IPS-NIHi11 (cell line): ENCODE data around the gene CUBN.
"Not testable (repeated sequence)": the region's sequence is repeated elsewhere in the genome, so short reads cannot be mapped to it uniquely, and the experiment has no call there.

Source experiments
- DNase-seq: peaks from one replicate; pipeline ENCODE4 v3.0.0; 2012; ENCODE audit warnings: mixed read lengths, low spot score

CUBN gene

GRCh38 chr10:16867556-16867955 is 262.1 kb downstream of the CUBN start:
- DNase-seq: peak; percentile 26

DNA sequence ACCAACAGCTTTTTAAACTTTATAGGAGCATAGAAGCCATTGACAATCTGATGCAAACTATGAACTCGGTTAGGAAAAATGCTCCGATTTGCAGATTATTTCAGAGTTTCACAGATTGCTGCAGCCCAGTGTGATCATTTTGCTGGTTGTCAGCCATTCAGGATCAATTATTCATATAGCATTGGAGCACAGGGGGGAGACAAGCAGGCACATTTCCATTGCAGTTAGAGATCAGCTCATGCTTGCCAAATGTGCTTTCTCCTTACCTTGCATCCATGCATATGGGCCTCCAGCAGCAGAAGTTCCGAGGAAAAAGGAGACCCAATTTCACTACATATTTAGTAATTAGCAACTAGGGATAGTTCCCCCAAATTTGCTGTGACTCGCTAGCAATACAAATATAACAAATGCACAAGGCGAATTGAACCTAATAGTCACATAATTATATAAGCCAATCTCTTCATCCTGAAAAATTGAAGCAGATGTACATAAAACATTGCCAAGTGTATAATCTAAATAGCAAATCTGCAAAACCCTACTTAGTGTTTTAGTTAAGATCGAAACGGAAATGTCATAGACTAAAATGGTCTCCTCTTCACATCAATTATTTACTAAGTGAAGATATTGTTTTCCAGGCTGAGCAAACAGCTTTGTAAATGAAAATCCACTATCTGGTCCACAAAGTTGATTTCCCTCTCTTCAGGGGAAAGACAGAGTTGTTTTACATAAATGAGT is 262.9 kb downstream of the CUBN start:
- no peak for DNase-seq

GRCh38 chr10:16865766-16866165 is 263.8 kb downstream of the CUBN start:
- no peak for DNase-seq

DNA sequence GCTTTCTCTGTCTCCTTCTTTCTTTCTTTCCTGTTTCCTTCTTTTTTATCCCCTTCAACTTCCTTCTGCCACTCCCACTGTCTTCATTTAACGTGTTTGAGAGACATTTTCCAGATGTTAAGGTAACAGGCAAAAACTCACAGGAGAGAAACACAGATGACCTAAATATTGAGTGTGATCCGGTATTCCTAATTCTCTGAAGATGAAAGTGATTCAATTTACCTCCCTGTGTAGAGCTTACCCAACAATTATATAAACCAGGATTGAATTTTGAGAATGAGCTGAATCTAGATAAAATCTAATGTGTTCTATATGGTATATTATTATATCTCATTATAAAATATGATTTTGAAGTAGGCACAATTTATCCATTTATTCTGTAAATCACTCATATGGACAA is 265.8 kb downstream of the CUBN start:
- no peak for DNase-seq

- DNase-seq: no peak
Measured at GRCh38 chr10:16857419-16857818, 272.2 kb downstream of the CUBN start.

- DNase-seq: peak; percentile 30
Measured at GRCh38 chr10:16856567-16856966, 273.0 kb downstream of the CUBN start.

- DNase-seq: no peak
Measured at GRCh38 chr10:16856092-16856491, 273.5 kb downstream of the CUBN start.

DNA sequence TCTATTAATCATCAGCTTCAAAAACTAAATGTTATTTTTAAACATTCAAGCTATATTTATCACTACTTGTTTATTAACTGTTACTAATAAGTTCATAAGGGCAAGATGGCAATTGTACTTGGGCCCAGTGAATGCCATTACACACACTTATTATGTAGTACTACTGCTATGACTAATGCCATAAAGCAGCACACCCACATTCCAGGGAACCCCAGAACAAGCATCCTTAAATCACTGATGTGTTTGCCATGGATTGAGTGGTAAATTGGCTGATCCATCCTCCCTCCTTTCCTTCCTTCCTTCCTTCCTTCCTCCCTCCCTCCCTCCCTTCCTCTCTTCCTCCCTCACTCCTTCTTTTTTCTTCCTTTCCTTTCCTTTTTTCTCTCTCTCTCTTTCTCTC is 275.0 kb downstream of the CUBN start:
- no peak for DNase-seq

GRCh38 chr10:16853809-16854208 is 275.8 kb downstream of the CUBN start:
- DNase-seq: no peak

GRCh38 chr10:16853201-16853600 is 276.4 kb downstream of the CUBN start:
- peak; percentile 33 for DNase-seq

DNA sequence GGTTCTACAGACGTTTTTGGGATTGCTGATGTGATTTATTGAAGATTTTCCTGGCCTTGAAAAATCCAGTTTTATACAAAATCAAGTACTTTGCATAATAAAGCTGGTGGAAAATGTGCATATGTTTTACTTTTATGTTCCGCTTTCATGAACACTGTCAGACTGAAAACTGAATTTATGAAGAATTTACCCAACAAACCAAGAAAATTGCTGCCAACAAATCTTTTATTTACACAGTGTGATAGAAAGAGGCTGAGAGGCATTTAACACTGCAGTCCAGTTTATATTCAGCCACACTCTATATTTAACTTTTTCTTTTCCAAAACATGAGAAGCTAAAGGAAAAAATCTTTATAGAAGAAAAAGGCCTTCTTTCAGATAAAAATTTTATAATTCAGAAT is 277.0 kb downstream of the CUBN start:
- no peak for DNase-seq

DNA sequence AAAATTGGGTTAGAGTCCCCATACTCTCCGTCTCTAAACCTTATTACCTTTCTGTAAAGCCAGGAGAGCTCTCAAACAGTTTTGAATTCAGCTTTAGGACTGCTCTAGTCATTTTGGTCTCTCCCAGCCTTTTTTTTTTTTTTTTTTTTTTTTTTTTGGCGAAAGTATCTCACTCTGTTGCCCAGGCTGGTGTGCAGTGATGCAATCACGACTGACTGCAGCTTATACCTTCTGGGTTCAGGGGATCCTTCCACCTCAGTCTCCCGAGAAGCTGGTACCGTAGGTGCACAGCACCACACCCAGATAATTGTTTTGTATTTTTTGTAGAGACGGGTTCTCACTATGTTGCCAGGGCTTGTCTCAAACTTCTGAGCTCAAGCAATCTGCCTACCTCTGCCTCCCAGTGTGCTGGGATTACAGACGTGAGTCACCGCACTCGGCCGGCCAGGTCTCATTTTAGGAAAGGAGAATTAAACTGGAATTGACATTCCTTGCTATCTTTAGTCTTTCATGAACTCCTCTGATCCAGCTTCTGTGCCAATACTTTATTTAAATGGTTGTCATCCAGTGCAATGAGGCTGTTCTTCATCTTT is 281.0 kb downstream of the CUBN start:
- no peak for DNase-seq

- no peak for DNase-seq
Measured at GRCh38 chr10:16847644-16848043, 282.0 kb downstream of the CUBN start.

DNA sequence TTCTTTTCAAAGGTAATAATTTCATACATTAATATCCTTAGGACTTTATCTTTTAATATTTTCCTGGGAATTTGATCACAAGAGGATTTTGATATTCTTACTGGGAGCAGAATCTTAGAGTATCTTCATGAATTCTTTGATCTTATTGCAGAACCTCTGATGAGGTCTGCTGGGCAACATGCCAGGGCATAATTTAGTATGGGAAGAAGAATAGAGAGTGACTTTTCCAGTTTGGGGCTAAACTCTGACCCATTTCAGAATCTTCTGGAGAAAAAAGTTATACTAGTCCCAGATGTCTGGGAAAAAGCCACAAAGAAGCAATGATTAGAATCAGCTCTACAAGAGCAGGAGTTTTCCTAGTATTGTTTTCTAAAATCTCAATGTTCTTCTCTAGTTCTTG is 284.4 kb downstream of the CUBN start:
- DNase-seq: no peak

DNA sequence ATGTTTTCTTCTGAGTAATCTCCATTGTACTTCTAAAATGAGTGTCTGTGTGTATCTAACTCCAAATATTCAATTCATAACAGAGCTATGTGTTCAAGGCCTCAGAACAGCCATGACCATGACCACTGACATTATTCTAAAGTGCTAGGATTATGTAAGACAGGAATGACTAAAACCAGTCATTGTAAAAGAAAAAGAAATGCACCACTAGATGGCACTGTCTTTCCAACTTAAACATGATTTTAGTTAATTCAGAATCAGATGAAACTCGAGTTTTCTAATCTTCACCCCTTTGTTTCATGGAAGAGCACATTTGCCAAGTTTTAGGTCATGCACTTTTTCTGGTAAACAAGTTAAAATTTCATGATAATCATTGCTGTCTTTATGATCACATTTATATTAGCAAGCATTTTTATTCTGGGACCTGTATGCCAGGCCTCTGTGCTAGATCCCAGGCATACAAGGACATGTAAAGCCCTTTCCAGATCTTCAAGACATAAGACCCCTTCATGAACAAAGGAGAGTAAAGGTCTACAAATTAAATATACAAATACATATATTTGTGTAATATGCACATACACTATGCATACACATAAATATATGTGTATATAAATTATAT is 286.2 kb downstream of the CUBN start:
- DNase-seq: peak; percentile 21

- DNase-seq: no peak
Measured at GRCh38 chr10:16835228-16835627, 294.4 kb downstream of the CUBN start.

DNA sequence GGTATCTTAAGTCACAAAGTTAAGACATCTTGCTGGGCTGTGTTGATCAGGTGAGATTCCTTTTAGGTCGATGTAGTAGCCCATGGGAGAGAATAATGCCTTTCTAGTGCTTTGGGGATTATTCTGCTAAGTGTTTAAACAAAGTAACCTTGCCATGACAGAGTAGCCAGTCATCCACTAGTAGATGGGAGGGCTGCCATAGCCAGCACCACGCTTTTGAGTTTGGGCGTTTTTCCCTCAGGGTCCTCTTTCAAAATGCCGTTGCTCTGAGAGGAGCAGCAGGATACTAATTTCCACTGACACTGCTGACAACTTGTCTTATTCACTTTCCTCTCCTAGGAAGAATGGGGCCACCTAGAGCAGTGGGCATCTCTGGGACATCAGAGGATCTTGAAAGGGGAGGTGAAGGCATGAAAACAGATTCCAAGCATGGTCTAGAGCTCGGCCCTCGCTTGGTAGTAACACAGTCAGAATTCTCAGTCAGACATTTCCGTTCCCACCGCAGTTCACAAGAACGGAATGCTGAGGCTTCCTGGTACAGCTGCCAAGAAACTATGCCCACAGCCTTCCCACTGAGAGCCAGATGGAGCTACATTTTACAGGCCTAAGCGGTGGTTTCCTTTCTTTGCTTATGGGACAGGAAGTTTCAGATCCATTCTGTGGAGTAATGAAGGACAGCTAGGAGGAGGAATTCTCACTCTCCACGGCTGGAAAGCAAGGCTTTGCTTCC is 297.1 kb downstream of the CUBN start:
- DNase-seq: no peak

GRCh38 chr10:16828701-16829175 is 300.9 kb downstream of the CUBN start:
- no peak for DNase-seq

DNA sequence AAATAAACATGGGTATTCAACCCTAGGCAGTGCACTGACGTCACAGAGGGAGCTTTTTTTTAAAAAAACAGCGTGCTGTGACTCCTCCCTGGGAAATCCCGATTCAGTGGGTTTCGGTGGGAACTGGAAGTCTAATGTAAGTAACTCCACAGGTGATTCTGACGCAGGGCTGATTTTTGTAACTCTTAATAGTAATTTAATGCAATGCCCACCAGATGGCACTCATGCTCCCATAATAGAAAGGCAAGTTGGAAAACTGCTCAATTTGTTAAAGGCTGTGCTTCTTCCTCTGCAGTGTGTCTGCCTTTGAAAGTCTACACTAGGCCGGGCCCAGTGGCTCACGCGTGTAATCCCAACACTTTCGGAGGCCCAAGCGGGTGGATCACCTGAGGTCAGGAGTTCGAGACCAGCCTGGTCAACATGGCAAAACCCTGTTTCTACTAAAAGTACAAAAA is 301.5 kb downstream of the CUBN start:
- DNase-seq: peak; percentile 45

- DNase-seq: not testable (repeated sequence)
Measured at GRCh38 chr10:16827474-16827873, 302.1 kb downstream of the CUBN start.

DNA sequence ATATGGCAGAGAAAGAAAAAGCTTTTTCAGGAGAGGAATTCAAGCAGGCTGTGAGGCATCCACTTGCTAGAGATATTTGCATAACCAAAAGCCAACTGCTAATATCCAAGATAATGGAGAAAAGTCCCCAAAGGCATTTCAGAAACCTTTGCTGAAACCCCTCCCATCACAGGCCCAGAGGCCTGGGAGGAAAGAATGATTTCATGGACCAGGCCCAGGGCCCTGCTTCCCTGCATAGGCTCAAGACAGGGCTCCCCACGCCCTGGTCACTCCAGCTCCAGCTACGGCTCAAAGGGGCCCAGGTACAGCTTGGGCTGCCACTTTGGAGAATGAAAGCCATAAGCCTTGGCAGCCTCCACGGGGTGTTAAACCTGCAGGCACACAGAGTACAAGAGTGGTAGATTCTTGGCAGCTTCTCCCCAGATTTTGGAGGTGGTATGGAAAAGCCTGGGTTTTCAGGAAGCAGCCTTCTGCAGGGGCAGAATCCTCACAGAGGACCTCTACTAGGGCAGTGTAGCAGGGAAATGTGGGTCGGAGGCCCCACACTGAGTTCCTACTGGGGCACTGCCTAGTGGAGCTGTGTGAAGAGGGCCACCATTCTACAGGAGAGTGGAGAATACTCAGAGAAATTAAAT is 306.8 kb downstream of the CUBN start:
- no peak for DNase-seq

- no peak for DNase-seq
Measured at GRCh38 chr10:16822027-16822426, 307.6 kb downstream of the CUBN start.
